HepG2 (cell line): ENCODE data around the gene MPIG6B. TPM values are rescaled to one million over a fixed set of nuclear protein-coding genes. Genes with fewer than 3 reads are reported as not detected.

Experiments
- CBX5 ChIP-seq: sonication (generic); formaldehyde crosslinking; IDR thresholded peaks from 2 replicates; pipeline ENCODE4 v1.4.0; 2020; ENCODE audit warnings: missing genetic modification reagents, borderline replicate concordance
- IRF9 ChIP-seq: sonication (generic); formaldehyde crosslinking; IDR thresholded peaks from 2 replicates; pipeline ENCODE4 v1.8.0; 2022; ENCODE audit warnings: missing genetic modification reagents, mild to moderate bottlenecking, borderline replicate concordance
- KAT7 ChIP-seq: IDR thresholded peaks from 2 replicates; pipeline ENCODE4 v1.6.1; 2018; ENCODE audit warnings: borderline replicate concordance, missing compliant biosample characterization
- KLF16 ChIP-seq, 2 experiments: sonication (generic) in 1 of 2; formaldehyde crosslinking in 1 of 2; IDR thresholded peaks; 2 replicates each; pipeline versions ENCODE4 v1.6.1 to v1.8.0; 2016 to 2023; ENCODE audit warnings: missing genetic modification reagents in 2 of 2, missing compliant biosample characterization in 1 of 2
- MBNL3 ChIP-seq: fragments of 250-450 bp; sonication (Bioruptor Pico); conservative IDR thresholded peaks from 2 replicates; pipeline ENCODE4 v1.8.0; 2022; ENCODE audit warnings: mild to moderate bottlenecking, inconsistent platforms
- SYNCRIP ChIP-seq: fragments of 200-400 bp; formaldehyde crosslinking; IDR thresholded peaks from 2 replicates; pipeline ENCODE4 v1.6.1; 2018; ENCODE audit warnings: mild to moderate bottlenecking, low read depth, low read length; ENCODE audit not compliant: insufficient read depth
- THAP7 ChIP-seq: sonication (generic); formaldehyde crosslinking; IDR thresholded peaks from 2 replicates; pipeline ENCODE4 v1.8.1; 2023; ENCODE audit warnings: mild to moderate bottlenecking, missing genetic modification reagents
- TRAFD1 ChIP-seq: sonication (generic); formaldehyde crosslinking; IDR thresholded peaks from 2 replicates; pipeline ENCODE4 v1.5.1; 2020; ENCODE audit warnings: missing genetic modification reagents, mild to moderate bottlenecking, borderline replicate concordance
- ZMYM2 ChIP-seq: sonication (generic); formaldehyde crosslinking; IDR thresholded peaks from 2 replicates; pipeline ENCODE4 v1.8.0; 2022; ENCODE audit warnings: mild to moderate bottlenecking, missing genetic modification reagents
- ZMYM4 ChIP-seq: sonication (generic); formaldehyde crosslinking; IDR thresholded peaks from 2 replicates; pipeline ENCODE4 v1.8.1; 2023; ENCODE audit warnings: mild to moderate bottlenecking, missing genetic modification reagents
- ZNF180 ChIP-seq: sonication (generic); formaldehyde crosslinking; IDR thresholded peaks from 2 replicates; pipeline ENCODE4 v1.4.0; 2020; ENCODE audit warnings: low read depth, missing genetic modification reagents, borderline replicate concordance
- ZNF280B ChIP-seq: sonication (generic); formaldehyde crosslinking; IDR thresholded peaks from 2 replicates; pipeline ENCODE4 v1.5.0; 2020; ENCODE audit warnings: missing genetic modification reagents, mild to moderate bottlenecking, borderline replicate concordance
- ZNF597 ChIP-seq: sonication (generic); formaldehyde crosslinking; IDR thresholded peaks from 2 replicates; pipeline ENCODE4 v1.5.0; 2020; ENCODE audit warnings: missing genetic modification reagents
- ZNF800 ChIP-seq: sonication (generic); formaldehyde crosslinking; IDR thresholded peaks from 2 replicates; pipeline ENCODE4 v1.4.0; 2020; ENCODE audit warnings: missing genetic modification reagents
- ZXDC ChIP-seq: sonication (generic); formaldehyde crosslinking; IDR thresholded peaks from 2 replicates; pipeline ENCODE4 v1.5.0; 2020; ENCODE audit warnings: mild to moderate bottlenecking, missing genetic modification reagents
- polyA plus RNA-seq, 8 experiments: library from polyadenylated mRNA; depleted of rRNA in 3 of 8; stranded (reverse) in 7 of 8; unstranded in 1 of 8; fragments of >200 nt; fragmentation: Illumina TruSeq in 4 of 8; extraction: Trizol in 4 of 8; gene quantifications; 2 replicates each; pipeline versions ENCODE4 v1.2.1 to v1.2.3, GENCODE V29; 2011 to 2016; ENCODE audit warnings: low read depth in 4 of 8, missing spikeins in 1 of 8, mixed read lengths in 1 of 8; ENCODE audit not compliant: insufficient read depth in 1 of 8
- total RNA-seq, 5 experiments: library from RNA; depleted of rRNA; stranded (reverse); fragments of >200 nt; fragmentation: Illumina TruSeq; extraction: Trizol; gene quantifications; 2 replicates each; pipeline ENCODE4 v1.2.3, GENCODE V29; 2016; ENCODE audit warnings: low read depth in 1 of 5

MPIG6B gene
- total and polyA plus RNA-seq, 2 of the 13 experiments (the other 11 are each of a cell fraction or from before 2014, with no cell fraction given), result not detected

- peak; percentile 63; the same call in 1 of the 2 replicates for TF ChIP-seq THAP7
- TF ChIP-seq ZMYM4 (CRISPR knock-in tag), result peak; percentile 62; the same call in 1 of the 2 replicates
- no peak for TF ChIP-seq SYNCRIP
- TF ChIP-seq KLF16 (CRISPR knock-in tag; IDR thresholded peaks at IDR 0.05), result no peak; a peak in 1 of 4 replicates
- TF ChIP-seq CBX5 (CRISPR knock-in tag), result no peak
- no peak for TF ChIP-seq IRF9
- no peak for TF ChIP-seq TRAFD1 (CRISPR knock-in tag)
- no peak for TF ChIP-seq ZNF280B (CRISPR knock-in tag)
- TF ChIP-seq ZNF597, result no peak
- no peak for TF ChIP-seq MBNL3 (CRISPR knock-in tag)
- no peak for TF ChIP-seq ZMYM2
- no peak; the same call in 1 of the 2 replicates for TF ChIP-seq KAT7 (CRISPR knock-in tag)
- no peak for TF ChIP-seq ZNF180 (CRISPR knock-in tag)
- TF ChIP-seq ZXDC (CRISPR knock-in tag), result no peak
- TF ChIP-seq ZNF800 (CRISPR knock-in tag), result no peak; the same call in 1 of the 2 replicates
Measured at GRCh38 chr6:31737991-31738979, 15.1 kb downstream of the MPIG6B start (continued).
